ENCODE results near the gene TMEM154. TPM values are rescaled to one million over a fixed set of nuclear protein-coding genes. Genes with fewer than 3 reads are reported as not detected.
"Not testable (repeated sequence)": the region's sequence is repeated elsewhere in the genome, so short reads cannot be mapped to it uniquely, and the experiment has no call there.

The TMEM154 gene
- polyA plus RNA-seq, 1 donor (not counting 4 experiments of a cell fraction or from before 2014, with no cell fraction given) = 106 TPM

- H3K79me2 ChIP-seq (ENCODE audit: control insufficient read depth, insufficient read depth, low read length) = peaks cover 96% of the 10 kb centered on the region
- dilution Hi-C loops (cut with MboI; ENCODE audit: extremely low pct_ligation_motif_present, low sequenced_read_pairs) = no loop called here
- H3K36me3 ChIP-seq (ENCODE audit: control insufficient read depth in 2 of 2, extremely low read depth in 1 of 2, insufficient read depth in 2 of 2, low read length in 2 of 2) = peaks cover 17 to 37% of the 10 kb centered on the region in 2 experiments
- H3K27ac ChIP-seq (ENCODE audit: control insufficient read depth, insufficient read depth, low read length) = no peak overlapping the region
- DNase-seq (ENCODE audit: low read depth, low spot score) (no peak), FAIRE-seq (no peak)
- TF ChIP-seq EZH2 (IDR thresholded peaks at IDR 0.05; ENCODE audit: low read length) (no peak), CTCF (optimal IDR thresholded peaks at IDR 0.05 in 1 of 3, IDR thresholded peaks at IDR 0.05 in 1 of 3, conservative IDR thresholded peaks at IDR 0.05 in 1 of 3; ENCODE audit: extremely low read depth in 1 of 3, insufficient read depth in 2 of 3, low read length in 3 of 3) (no peak)
- H2AFZ ChIP-seq (ENCODE audit: control insufficient read depth, low read length) = no peak overlapping the region
- no peaks in the 10 kb centered on the region for H3K9me1 ChIP-seq (ENCODE audit: control insufficient read depth, extremely low read depth, insufficient read depth, low read length)
- H3K9me3 ChIP-seq (ENCODE audit: control insufficient read depth, low read depth, low read length) = no peaks in the 10 kb centered on the region
- no peaks in the 10 kb centered on the region for H3K4me1 ChIP-seq (ENCODE audit: control insufficient read depth, extremely low read depth, insufficient read depth, low read length)
- no peak overlapping the region for H3K4me2 ChIP-seq (ENCODE audit: control insufficient read depth, extremely low read depth, insufficient read depth, low read depth, low read length)
- H3K9ac ChIP-seq (ENCODE audit: control insufficient read depth, extremely low read depth, insufficient read depth, low read length) = no peak overlapping the region
- H3K27me3 ChIP-seq (ENCODE audit: control insufficient read depth, extremely low read depth, insufficient read depth, low read length) = no peaks in the 10 kb centered on the region
- H4K20me1 ChIP-seq (ENCODE audit: control insufficient read depth, extremely low read depth, insufficient read depth, low read length) = peaks cover 18% of the 10 kb centered on the region
- H3K4me3 ChIP-seq (ENCODE audit: control insufficient read depth in 2 of 3, extremely low read depth in 1 of 3, insufficient read depth in 2 of 3, low read depth in 1 of 3, low read length in 3 of 3) = no peak overlapping the region
Observed at GRCh38 chr4:152665691-152666395, 14.0 kb downstream of the TMEM154 start.

- H3K4me2 ChIP-seq (ENCODE audit: control insufficient read depth, extremely low read depth, insufficient read depth, low read depth, low read length); DNase-seq (ENCODE audit: low read depth, low spot score); FAIRE-seq; H2AFZ ChIP-seq (ENCODE audit: control insufficient read depth, low read length); H3K27ac ChIP-seq (ENCODE audit: control insufficient read depth, insufficient read depth, low read length); H3K4me1 ChIP-seq (ENCODE audit: control insufficient read depth, extremely low read depth, insufficient read depth, low read length); H3K27me3 ChIP-seq (ENCODE audit: control insufficient read depth, extremely low read depth, insufficient read depth, low read length); dilution Hi-C loops (cut with MboI; ENCODE audit: extremely low pct_ligation_motif_present, low sequenced_read_pairs); H3K9ac ChIP-seq (ENCODE audit: control insufficient read depth, extremely low read depth, insufficient read depth, low read length); H3K4me3 ChIP-seq (ENCODE audit: control insufficient read depth in 2 of 3, extremely low read depth in 1 of 3, insufficient read depth in 2 of 3, low read depth in 1 of 3, low read length in 3 of 3); H3K9me1 ChIP-seq (ENCODE audit: control insufficient read depth, extremely low read depth, insufficient read depth, low read length); H3K9me3 ChIP-seq (ENCODE audit: control insufficient read depth, low read depth, low read length): not testable (repeated sequence)
- peaks cover 98% of the 10 kb centered on the region for H3K79me2 ChIP-seq (ENCODE audit: control insufficient read depth, insufficient read depth, low read length)
- H4K20me1 ChIP-seq (ENCODE audit: control insufficient read depth, extremely low read depth, insufficient read depth, low read length) = peaks cover 16% of the 10 kb centered on the region
- H3K36me3 ChIP-seq (ENCODE audit: control insufficient read depth in 2 of 2, extremely low read depth in 1 of 2, insufficient read depth in 2 of 2, low read length in 2 of 2) = peaks cover 19 to 35% of the 10 kb centered on the region in 2 experiments
Observed at GRCh38 chr4:152664067-152664378, 15.8 kb downstream of the TMEM154 start.
